HG02840 (cell line): ENCODE measurements around the gene CSKMT.

ENCODE experiments used
- ATAC-seq: cut with Tn5 transposase; IDR thresholded peaks from one replicate; pipeline ENCODE4 v1.9.1; 2021; ENCODE audit warnings: mild to moderate bottlenecking, moderate library complexity, moderate number of reproducible peaks; ENCODE audit not compliant: unreplicated experiment, low FRiP score

Gene CSKMT

GRCh38 chr11:62715150-62716130 is 50.3 kb downstream of the CSKMT start:
- no peak for ATAC-seq

- no peak for ATAC-seq
Measured at GRCh38 chr11:62716206-62716605, 51.1 kb downstream of the CSKMT start.

GRCh38 chr11:62716816-62717215 is 51.7 kb downstream of the CSKMT start:
- no peak for ATAC-seq
